ENCODE data around the gene VCP.

DNA sequence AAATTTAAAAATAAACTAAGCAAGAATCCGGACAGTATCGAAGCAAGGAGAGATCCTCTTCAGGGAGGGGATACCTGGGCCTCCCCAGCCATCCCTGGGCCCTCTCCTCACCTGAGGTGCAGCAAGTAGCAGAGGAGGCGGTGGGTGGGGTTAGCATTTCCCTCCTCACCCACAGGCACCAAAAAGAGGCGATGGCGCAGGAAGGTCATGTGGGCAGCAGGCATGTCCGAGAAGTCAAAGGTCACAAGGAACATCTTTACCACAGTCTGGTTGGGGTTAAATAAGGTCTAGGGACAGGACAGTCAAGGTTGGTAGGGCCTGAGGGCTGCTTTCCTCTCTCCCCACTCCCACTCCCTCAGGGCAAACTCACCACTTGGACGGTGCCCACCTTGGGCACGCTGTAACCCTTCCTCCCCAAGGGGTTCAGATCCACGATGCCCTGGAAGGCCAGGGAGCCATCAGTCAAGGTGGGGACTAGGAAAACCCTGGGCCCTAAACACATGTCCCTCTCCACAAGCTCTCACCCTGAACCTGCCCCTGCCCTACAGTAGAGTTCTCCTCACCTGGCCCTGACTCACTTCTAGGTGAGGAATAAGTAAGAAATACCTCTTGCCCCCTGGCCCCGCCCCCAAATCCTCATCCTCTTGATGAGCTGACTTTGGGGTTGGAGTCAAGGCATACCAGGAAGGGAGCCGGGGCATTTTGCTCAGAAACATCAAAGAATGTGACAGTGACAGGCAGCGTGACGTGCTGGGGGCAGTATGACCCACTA, 33.3 kb upstream of the VCP start:
- TF ChIP-seq, protein P1, sequence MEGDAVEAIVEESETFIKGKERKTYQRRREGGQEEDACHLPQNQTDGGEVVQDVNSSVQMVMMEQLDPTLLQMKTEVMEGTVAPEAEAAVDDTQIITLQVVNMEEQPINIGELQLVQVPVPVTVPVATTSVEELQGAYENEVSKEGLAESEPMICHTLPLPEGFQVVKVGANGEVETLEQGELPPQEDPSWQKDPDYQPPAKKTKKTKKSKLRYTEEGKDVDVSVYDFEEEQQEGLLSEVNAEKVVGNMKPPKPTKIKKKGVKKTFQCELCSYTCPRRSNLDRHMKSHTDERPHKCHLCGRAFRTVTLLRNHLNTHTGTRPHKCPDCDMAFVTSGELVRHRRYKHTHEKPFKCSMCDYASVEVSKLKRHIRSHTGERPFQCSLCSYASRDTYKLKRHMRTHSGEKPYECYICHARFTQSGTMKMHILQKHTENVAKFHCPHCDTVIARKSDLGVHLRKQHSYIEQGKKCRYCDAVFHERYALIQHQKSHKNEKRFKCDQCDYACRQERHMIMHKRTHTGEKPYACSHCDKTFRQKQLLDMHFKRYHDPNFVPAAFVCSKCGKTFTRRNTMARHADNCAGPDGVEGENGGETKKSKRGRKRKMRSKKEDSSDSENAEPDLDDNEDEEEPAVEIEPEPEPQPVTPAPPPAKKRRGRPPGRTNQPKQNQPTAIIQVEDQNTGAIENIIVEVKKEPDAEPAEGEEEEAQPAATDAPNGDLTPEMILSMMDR (IDR thresholded peaks at IDR 0.05 in 4 of 5, conservative IDR thresholded peaks at IDR 0.05 in 1 of 5) = no peak
- TF ChIP-seq POLR2A (IDR thresholded peaks at IDR 0.05) = no peak

Data from gastrocnemius medialis (tissue), 4 donors.